K562 (cell line): ENCODE results near the gene MSANTD1. TPM values are rescaled to one million over a fixed set of nuclear protein-coding genes. Genes with fewer than 3 reads are reported as not detected.

Experiments used
- ATAC-seq: fragments of 200-7000 bp; cut with Tn5 transposase; 3 replicates; pipeline ENCODE4 v1.9.1; 2020; ENCODE audit warnings: moderate library complexity
- BruUV-seq: library from RNA; stranded (reverse); fragments of 400-500 nt; replicated peaks from 2 replicates; lab custom pipeline; 2021; lab: Mats Ljungman, UMichigan
- CTCF ChIA-PET: fragments of 300-600 bp; formaldehyde crosslinking; extraction: SDS; loops from one replicate; lab custom pipeline; 2021; ENCODE audit warnings: low intra/inter-chr PET ratio; lab: Yijun Ruan, JAX
- POLR2A ChIA-PET: fragments of 300-600, 350-650 bp; sonication (Branson Sonifier 250); formaldehyde crosslinking; extraction: SDS; loops from one replicate; lab custom pipeline; 2021; ENCODE audit warnings: antibody characterized with exemption, inconsistent platforms; lab: Yijun Ruan, JAX
- DNase-seq, 4 experiments: peaks; one replicate each; pipeline versions ENCODE4 v3.0.0 to v3.0.0-alpha.2; 2011 to 2018; ENCODE audit warnings: low spot score in 3 of 4, mixed read lengths in 3 of 4; ENCODE audit errors: extremely low read depth in 1 of 4
- FAIRE-seq: peaks from 2 replicates; lab custom pipeline; 2011; peaks lifted over from hg19 to GRCh38; lab: Jason Lieb, UNC
- H2AFZ ChIP-seq: 2 replicates; pipeline ENCODE4 v1.6.0; 2011; ENCODE audit warnings: low read depth, low read length, control low read depth, inconsistent platforms
- H3K27ac ChIP-seq: fragments of 200-600 bp; 3 replicates; pipeline ENCODE4 v1.8.0; 2011; ENCODE audit warnings: low read depth, mild to moderate bottlenecking, control low read depth, inconsistent platforms, low read length, moderate library complexity, mixed read lengths; ENCODE audit errors: extremely low read depth
- H3K27me3 ChIP-seq, 2 experiments: fragments of 300-600 bp in 1 of 2; 2 replicates in 1 of 2; 3 replicates in 1 of 2; pipeline versions ENCODE4 v1.6.0 to v1.8.0; 2011; ENCODE audit warnings: inconsistent platforms in 2 of 2, low read length in 2 of 2, mild to moderate bottlenecking in 1 of 2, mixed read lengths in 1 of 2, moderate library complexity in 1 of 2; ENCODE audit not compliant: control insufficient read depth in 2 of 2, insufficient read depth in 2 of 2
- H3K36me3 ChIP-seq: fragments of 300-600 bp; 3 replicates; pipeline ENCODE4 v1.8.0; 2011; ENCODE audit warnings: mild to moderate bottlenecking, low read length, inconsistent platforms; ENCODE audit not compliant: control insufficient read depth, insufficient read depth
- H3K4me1 ChIP-seq, 2 experiments: fragments of 200-600 bp in 1 of 2; replicated peaks in 1 of 2; 2 replicates in 1 of 2; 3 replicates in 1 of 2; pipeline versions ENCODE4 v1.5.1 to v1.8.0; 2011; ENCODE audit warnings: inconsistent platforms in 2 of 2, low read length in 2 of 2, mild to moderate bottlenecking in 1 of 2, mixed read lengths in 1 of 2, moderate library complexity in 1 of 2; ENCODE audit not compliant: control insufficient read depth in 2 of 2, insufficient read depth in 2 of 2
- H3K4me2 ChIP-seq: 2 replicates; pipeline ENCODE4 v1.6.1; 2011; ENCODE audit warnings: low read length, control low read depth, inconsistent platforms, mixed read lengths; ENCODE audit not compliant: insufficient read depth
- H3K4me3 ChIP-seq: fragments of 200-600 bp; sonication (generic), shearing (Covaris generic); 2 replicates; pipeline ENCODE4 v1.5.1; 2016; ENCODE audit warnings: control low read depth, inconsistent platforms
- H3K79me2 ChIP-seq: fragments of 200-600 bp; 3 replicates; pipeline ENCODE4 v1.8.0; 2011; ENCODE audit warnings: low read length, inconsistent platforms; ENCODE audit not compliant: control insufficient read depth, insufficient read depth
- H3K9ac ChIP-seq, 2 experiments: 2 replicates each; pipeline versions ENCODE4 v1.6.0 to v1.6.1; 2011; ENCODE audit warnings: low read depth in 2 of 2, low read length in 2 of 2, control low read depth in 1 of 2, inconsistent platforms in 1 of 2, mild to moderate bottlenecking in 1 of 2, mixed read lengths in 1 of 2; ENCODE audit not compliant: insufficient read depth in 1 of 2
- H3K9me1 ChIP-seq: one replicate; pipeline ENCODE4 v1.6.0; 2011; ENCODE audit warnings: inconsistent platforms, mild to moderate bottlenecking, low read length, moderate library complexity; ENCODE audit not compliant: control insufficient read depth, insufficient read depth
- H3K9me3 ChIP-seq: replicated peaks from 2 replicates; pipeline ENCODE4 v1.5.1; 2011; ENCODE audit warnings: low read depth, low read length, inconsistent platforms; ENCODE audit not compliant: control insufficient read depth, insufficient read depth
- H4K20me1 ChIP-seq: replicated peaks from 2 replicates; pipeline ENCODE4 v1.6.1; 2011; ENCODE audit warnings: low read length, inconsistent platforms, mixed read lengths; ENCODE audit not compliant: control insufficient read depth, insufficient read depth
- EZH2 ChIP-seq: IDR thresholded peaks from 2 replicates; pipeline ENCODE4 v1.6.1; 2012; ENCODE audit warnings: low read depth, mild to moderate bottlenecking, inconsistent platforms, low read length, borderline replicate concordance
- RBM17 ChIP-seq: fragments of 200-400 bp; formaldehyde crosslinking; IDR thresholded peaks from 2 replicates; pipeline ENCODE4 v1.6.1; 2017; ENCODE audit warnings: low read depth, mild to moderate bottlenecking, low read length, borderline replicate concordance
- WGBS: fragments of 100-300 bp; shearing (Covaris generic); methylation state at CpG from one replicate; pipeline ENCODE4 v1.1.6; 2016; ENCODE audit warnings: low coverage, mixed read lengths; ENCODE audit not compliant: insufficient coverage; ENCODE audit errors: missing lambda C conversion rate; 5-methylcytosine and 5-hydroxymethylcytosine counted together
- in situ Hi-C: fragments of 300-500 bp; cut with MboI; formaldehyde crosslinking; loops from 4 replicates; pipeline ENCODE4 v1.15.0; 2018; ENCODE audit warnings: inconsistent platforms, mixed read lengths
- intact Hi-C: fragments of 100-400 bp; cut with micrococcal nuclease; formaldehyde crosslinking; loops from 2 replicates; pipeline ENCODE4 v1.14.2; 2022
- polyA plus RNA-seq, 8 experiments: library from polyadenylated mRNA; depleted of rRNA in 4 of 8; stranded (reverse) in 5 of 8; unstranded in 3 of 8; fragments of >200 nt; fragmentation: Nextera tagmentation in 2 of 8; fragmentation: Illumina TruSeq in 1 of 8; extraction: Ambion mirVana in 2 of 8; extraction: Trizol in 1 of 8; gene quantifications; 2 replicates each; pipeline versions ENCODE4 v1.2.1 to v1.2.3, GENCODE V29; 2011 to 2014; ENCODE audit warnings: inconsistent platforms in 1 of 8, missing spikeins in 1 of 8
- total RNA-seq, 7 experiments: library from RNA; depleted of rRNA in 6 of 7; stranded (reverse); fragments of >200 nt in 6 of 7; fragmentation: Illumina TruSeq in 2 of 7; extraction: Trizol in 2 of 7; gene quantifications; 2 replicates each; pipeline versions ENCODE4 v1.2.1 to v1.2.3, GENCODE V29; 2011 to 2021; ENCODE audit warnings: low replicate concordance in 1 of 7

MSANTD1 gene
- total and polyA plus RNA-seq, 9 of the 15 experiments (the other 6 are each of a cell fraction or from before 2014, with no cell fraction given), result 0.04 to 0.09 (median 0.07) TPM; not detected in 6

- Histone ChIP-seq H3K9me3 (no peaks in the 10 kb centered on the region), H3K27me3 (peaks cover 70 to 87% of the 10 kb centered on the region in 2 experiments), H4K20me1 (no peaks in the 10 kb centered on the region; the same call in none of the 2 replicates), H3K4me2 (no peak overlapping the region), H3K4me3 (no peak overlapping the region), H3K4me1 (peaks cover 0 to 19% of the 10 kb centered on the region in 2 experiments; a peak in 2 of 5 replicates), H3K27ac (no peak overlapping the region), H3K9me1 (no peaks in the 10 kb centered on the region), H3K9ac (no peak overlapping the region), H3K79me2 (no peaks in the 10 kb centered on the region), H2AFZ (no peak overlapping the region), H3K36me3 (no peaks in the 10 kb centered on the region)
- DNase-seq (no peak), FAIRE-seq (no peak), ATAC-seq (no peak)
- WGBS, result 13% methylated on average over 26 of the region's 32 CpGs
- BruUV-seq, result no TSS peak
- ChIA-PET POLR2A (interaction anchor here (0.5 to 1.1 kb wide), 4 partner anchors 38 to 204 kb away, joined by 3 to 4 read pairs (median 3); no protein-coding TSS in a partner anchor), CTCF (no interaction called here)
- intact Hi-C loops (no loop called here), in situ Hi-C loops (no loop called here)
- TF ChIP-seq EZH2 (peak; percentile 37; the same call in 1 of the 2 replicates), RBM17 (no peak)
These were observed 37.6 kb downstream of the MSANTD1 start for GRCh38 chr4:3286335-3287175.
